ENCODE data around the gene MAPK10.

GRCh38 chr4:86389664-86390063, 29.8 kb upstream of the MAPK10 start:
- no peak for TF ChIP-seq ELF4 (CRISPR knock-in tag; IDR thresholded peaks at IDR 0.05; ENCODE audit: low read depth)
- TF ChIP-seq CTCF (IDR thresholded peaks at IDR 0.05), result no peak
- TF ChIP-seq GRHL2 (CRISPR knock-in tag; IDR thresholded peaks at IDR 0.05; ENCODE audit: insufficient replicate concordance, severe bottlenecking), result no peak
- TF ChIP-seq E2F5 (CRISPR knock-in tag; IDR thresholded peaks at IDR 0.05), result no peak
- TF ChIP-seq ATF3 (CRISPR knock-in tag; conservative IDR thresholded peaks at IDR 0.05), result no peak
- no peak for TF ChIP-seq USF2 (CRISPR knock-in tag; IDR thresholded peaks at IDR 0.05)
- no peak for TF ChIP-seq GABPB1 (CRISPR knock-in tag; IDR thresholded peaks at IDR 0.05)

Measured in WTC11 (cell line).